ENCODE measurements around the gene CCDC57.

Gene CCDC57

GRCh38 chr17:82202981-82203380 lies 9.7 kb downstream of the CCDC57 start:
- H4K20me1 ChIP-seq (ENCODE audit: insufficient read depth, low read length) = peaks cover 31% of the 10 kb centered on the region
- H2AFZ ChIP-seq (ENCODE audit: low read depth, low read length) = no peak overlapping the region
- peaks cover 38% of the 10 kb centered on the region for H3K36me3 ChIP-seq (ENCODE audit: insufficient read depth, low read length)
- ATAC-seq (ENCODE audit: insufficient read depth, low read depth) (no peak), DNase-seq (no peak)
- no peaks in the 10 kb centered on the region for H3K9me3 ChIP-seq (ENCODE audit: insufficient read depth, low read length, severe bottlenecking)
- H3K4me3 ChIP-seq (ENCODE audit: low read depth in 1 of 2, low read length in 2 of 2) = no peak overlapping the region
- H3K4me2 ChIP-seq (ENCODE audit: insufficient read depth, low read length) = no peak overlapping the region
- no peak overlapping the region for H3K27ac ChIP-seq (ENCODE audit: low read length)
- H3K79me2 ChIP-seq (ENCODE audit: insufficient read depth, low read length) = peaks cover 16% of the 10 kb centered on the region
- no peak overlapping the region for H3K9ac ChIP-seq (ENCODE audit: low read depth, low read length)
- TF ChIP-seq, protein P1, sequence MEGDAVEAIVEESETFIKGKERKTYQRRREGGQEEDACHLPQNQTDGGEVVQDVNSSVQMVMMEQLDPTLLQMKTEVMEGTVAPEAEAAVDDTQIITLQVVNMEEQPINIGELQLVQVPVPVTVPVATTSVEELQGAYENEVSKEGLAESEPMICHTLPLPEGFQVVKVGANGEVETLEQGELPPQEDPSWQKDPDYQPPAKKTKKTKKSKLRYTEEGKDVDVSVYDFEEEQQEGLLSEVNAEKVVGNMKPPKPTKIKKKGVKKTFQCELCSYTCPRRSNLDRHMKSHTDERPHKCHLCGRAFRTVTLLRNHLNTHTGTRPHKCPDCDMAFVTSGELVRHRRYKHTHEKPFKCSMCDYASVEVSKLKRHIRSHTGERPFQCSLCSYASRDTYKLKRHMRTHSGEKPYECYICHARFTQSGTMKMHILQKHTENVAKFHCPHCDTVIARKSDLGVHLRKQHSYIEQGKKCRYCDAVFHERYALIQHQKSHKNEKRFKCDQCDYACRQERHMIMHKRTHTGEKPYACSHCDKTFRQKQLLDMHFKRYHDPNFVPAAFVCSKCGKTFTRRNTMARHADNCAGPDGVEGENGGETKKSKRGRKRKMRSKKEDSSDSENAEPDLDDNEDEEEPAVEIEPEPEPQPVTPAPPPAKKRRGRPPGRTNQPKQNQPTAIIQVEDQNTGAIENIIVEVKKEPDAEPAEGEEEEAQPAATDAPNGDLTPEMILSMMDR (IDR thresholded peaks at IDR 0.05; ENCODE audit: borderline replicate concordance, extremely low read depth, low read length, poor library complexity, severe bottlenecking) = no peak
- TF ChIP-seq EZH2 (IDR thresholded peaks at IDR 0.05; ENCODE audit: borderline replicate concordance, low read depth, low read length, severe bottlenecking) = no peak
- peaks cover 32% of the 10 kb centered on the region for H3K4me1 ChIP-seq (ENCODE audit: insufficient read depth, low read length)
- H3K27me3 ChIP-seq (ENCODE audit: insufficient read depth, low read length, poor library complexity) = no peaks in the 10 kb centered on the region

DNA sequence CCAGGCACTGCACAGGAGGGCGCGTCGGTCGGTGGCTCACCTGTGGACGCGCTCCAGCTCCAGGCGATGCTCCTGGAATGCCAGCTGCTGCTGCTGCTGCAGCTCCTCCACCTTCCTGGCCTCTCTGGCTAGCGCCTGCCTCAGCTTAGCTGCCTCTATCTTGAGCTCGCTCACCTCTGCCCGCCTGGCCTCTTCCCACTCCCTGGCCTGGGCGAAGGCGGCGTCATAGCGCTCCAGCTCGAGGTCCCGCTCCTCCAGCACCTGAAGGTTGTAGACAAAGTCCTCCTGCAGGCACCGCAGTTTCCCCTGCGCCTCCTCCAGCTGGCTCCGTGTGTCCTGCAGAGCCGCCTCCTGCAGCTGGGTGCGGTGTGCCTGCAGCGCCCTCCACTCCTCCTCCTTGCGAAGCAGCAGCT lies 11.1 kb downstream of the CCDC57 start:
- H3K36me3 ChIP-seq (ENCODE audit: insufficient read depth, low read length) = peaks cover 42% of the 10 kb centered on the region
- H3K4me2 ChIP-seq (ENCODE audit: insufficient read depth, low read length) = peak overlapping the region; percentile 41; the same call in 1 of the 2 replicates
- H3K4me1 ChIP-seq (ENCODE audit: insufficient read depth, low read length) = peaks cover 32% of the 10 kb centered on the region
- DNase-seq = peak; percentile 68
- no peaks in the 10 kb centered on the region for H3K9me3 ChIP-seq (ENCODE audit: insufficient read depth, low read length, severe bottlenecking)
- no peaks in the 10 kb centered on the region for H3K27me3 ChIP-seq (ENCODE audit: insufficient read depth, low read length, poor library complexity)
- H3K4me3 ChIP-seq (ENCODE audit: low read depth in 1 of 2, low read length in 2 of 2) = no peak overlapping the region
- peak; percentile 38 for ATAC-seq (ENCODE audit: insufficient read depth, low read depth)
- peaks cover 31% of the 10 kb centered on the region for H4K20me1 ChIP-seq (ENCODE audit: insufficient read depth, low read length)
- peaks cover 16% of the 10 kb centered on the region for H3K79me2 ChIP-seq (ENCODE audit: insufficient read depth, low read length)
- H3K9ac ChIP-seq (ENCODE audit: low read depth, low read length) = 0 out of 2 replicates have a peak overlapping the region, but pooled peaks have one; percentile 3
- TF ChIP-seq, protein P1 (IDR thresholded peaks at IDR 0.05; ENCODE audit: borderline replicate concordance, extremely low read depth, low read length, poor library complexity, severe bottlenecking) = peak; percentile 22
- TF ChIP-seq EZH2 (IDR thresholded peaks at IDR 0.05; ENCODE audit: borderline replicate concordance, low read depth, low read length, severe bottlenecking) = no peak
- H2AFZ ChIP-seq (ENCODE audit: low read depth, low read length) = no peak overlapping the region
- peak overlapping the region; percentile 45; the same call in 1 of the 2 replicates for H3K27ac ChIP-seq (ENCODE audit: low read length)

DNA sequence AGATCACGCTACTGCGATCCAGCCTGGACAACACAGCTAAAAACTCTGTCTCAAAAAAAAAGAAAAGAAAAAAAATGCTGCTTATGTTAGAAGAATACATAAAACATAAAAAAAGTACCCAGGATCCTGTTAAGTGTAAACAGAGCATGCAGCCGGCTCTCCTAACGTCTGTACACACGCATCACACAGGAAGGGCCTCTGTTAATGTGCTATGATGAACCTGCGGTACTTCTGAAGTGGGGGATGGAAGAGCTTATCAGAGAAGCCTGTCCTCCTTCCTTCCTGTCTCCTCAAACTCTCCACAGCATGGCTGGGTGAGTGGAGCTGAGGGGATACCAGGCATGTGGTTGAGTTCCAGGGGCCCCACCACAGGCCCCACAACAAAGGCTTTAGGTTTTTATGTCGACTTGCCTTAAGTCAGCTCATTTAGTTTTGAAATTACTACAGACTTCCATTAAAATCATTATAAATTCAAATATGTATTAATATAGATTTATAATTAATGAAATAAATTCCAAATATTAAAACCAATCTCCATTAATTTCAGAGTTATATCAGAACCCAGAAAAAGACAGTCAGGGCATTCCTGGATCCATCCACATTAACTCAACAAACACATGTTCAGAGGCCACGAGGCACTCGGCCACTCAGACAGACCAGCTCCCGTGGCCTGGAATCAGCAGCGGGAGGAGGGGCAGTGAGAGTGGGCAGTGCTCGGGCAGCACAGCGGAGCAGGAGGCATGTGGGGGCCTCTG lies 11.7 kb downstream of the CCDC57 start:
- Histone ChIP-seq H2AFZ (ENCODE audit: low read depth, low read length) (no peak overlapping the region), H3K9me3 (ENCODE audit: insufficient read depth, low read length, severe bottlenecking) (no peaks in the 10 kb centered on the region), H3K4me1 (ENCODE audit: insufficient read depth, low read length) (peaks cover 27% of the 10 kb centered on the region), H3K9ac (ENCODE audit: low read depth, low read length) (peak overlapping the region; percentile 39), H3K79me2 (ENCODE audit: insufficient read depth, low read length) (peaks cover 13% of the 10 kb centered on the region; the same call in 1 of the 2 replicates), H3K36me3 (ENCODE audit: insufficient read depth, low read length) (peaks cover 42% of the 10 kb centered on the region), H3K4me3 (ENCODE audit: low read depth in 1 of 2, low read length in 2 of 2) (no peak overlapping the region), H3K27ac (ENCODE audit: low read length) (peak overlapping the region; percentile 79), H4K20me1 (ENCODE audit: insufficient read depth, low read length) (peaks cover 31% of the 10 kb centered on the region), H3K27me3 (ENCODE audit: insufficient read depth, low read length, poor library complexity) (no peaks in the 10 kb centered on the region), H3K4me2 (ENCODE audit: insufficient read depth, low read length) (peak overlapping the region; percentile 44)
- TF ChIP-seq EZH2 (IDR thresholded peaks at IDR 0.05; ENCODE audit: borderline replicate concordance, low read depth, low read length, severe bottlenecking) = no peak
- TF ChIP-seq, protein P1 (IDR thresholded peaks at IDR 0.05; ENCODE audit: borderline replicate concordance, extremely low read depth, low read length, poor library complexity, severe bottlenecking) = no peak
- peak; percentile 97 for ATAC-seq (ENCODE audit: insufficient read depth, low read depth)
- peak; percentile 91 for DNase-seq
